ENCODE results near the gene ATP10A. TPM values are rescaled to one million over a fixed set of nuclear protein-coding genes. Genes with fewer than 3 reads are reported as not detected.

ATP10A gene
- polyA plus RNA-seq, 1 donor (not counting 4 experiments of a cell fraction or from before 2014, with no cell fraction given): not detected

- Histone ChIP-seq H3K27me3 (ENCODE audit: control insufficient read depth, extremely low read depth, insufficient read depth, low read length) (no peaks in the 10 kb centered on the region), H3K79me2 (ENCODE audit: control insufficient read depth, insufficient read depth, low read length) (no peaks in the 10 kb centered on the region), H3K9me1 (ENCODE audit: control insufficient read depth, extremely low read depth, insufficient read depth, low read length) (no peaks in the 10 kb centered on the region), H3K4me3 (ENCODE audit: control insufficient read depth in 2 of 3, extremely low read depth in 1 of 3, insufficient read depth in 2 of 3, low read depth in 1 of 3, low read length in 3 of 3) (no peak overlapping the region), H3K9me3 (ENCODE audit: control insufficient read depth, low read depth, low read length) (peaks cover 2% of the 10 kb centered on the region), H2AFZ (ENCODE audit: control insufficient read depth, low read length) (no peak overlapping the region), H3K9ac (ENCODE audit: control insufficient read depth, extremely low read depth, insufficient read depth, low read length) (no peak overlapping the region), H4K20me1 (ENCODE audit: control insufficient read depth, extremely low read depth, insufficient read depth, low read length) (no peaks in the 10 kb centered on the region), H3K4me2 (ENCODE audit: control insufficient read depth, extremely low read depth, insufficient read depth, low read depth, low read length) (no peak overlapping the region), H3K27ac (ENCODE audit: control insufficient read depth, insufficient read depth, low read length) (no peak overlapping the region), H3K4me1 (ENCODE audit: control insufficient read depth, extremely low read depth, insufficient read depth, low read length) (no peaks in the 10 kb centered on the region), H3K36me3 (ENCODE audit: control insufficient read depth in 2 of 2, extremely low read depth in 1 of 2, insufficient read depth in 2 of 2, low read length in 2 of 2) (no peaks in the 10 kb centered on the region)
- no peak for TF ChIP-seq EZH2 (IDR thresholded peaks at IDR 0.05; ENCODE audit: low read length)
- TF ChIP-seq, protein P1, sequence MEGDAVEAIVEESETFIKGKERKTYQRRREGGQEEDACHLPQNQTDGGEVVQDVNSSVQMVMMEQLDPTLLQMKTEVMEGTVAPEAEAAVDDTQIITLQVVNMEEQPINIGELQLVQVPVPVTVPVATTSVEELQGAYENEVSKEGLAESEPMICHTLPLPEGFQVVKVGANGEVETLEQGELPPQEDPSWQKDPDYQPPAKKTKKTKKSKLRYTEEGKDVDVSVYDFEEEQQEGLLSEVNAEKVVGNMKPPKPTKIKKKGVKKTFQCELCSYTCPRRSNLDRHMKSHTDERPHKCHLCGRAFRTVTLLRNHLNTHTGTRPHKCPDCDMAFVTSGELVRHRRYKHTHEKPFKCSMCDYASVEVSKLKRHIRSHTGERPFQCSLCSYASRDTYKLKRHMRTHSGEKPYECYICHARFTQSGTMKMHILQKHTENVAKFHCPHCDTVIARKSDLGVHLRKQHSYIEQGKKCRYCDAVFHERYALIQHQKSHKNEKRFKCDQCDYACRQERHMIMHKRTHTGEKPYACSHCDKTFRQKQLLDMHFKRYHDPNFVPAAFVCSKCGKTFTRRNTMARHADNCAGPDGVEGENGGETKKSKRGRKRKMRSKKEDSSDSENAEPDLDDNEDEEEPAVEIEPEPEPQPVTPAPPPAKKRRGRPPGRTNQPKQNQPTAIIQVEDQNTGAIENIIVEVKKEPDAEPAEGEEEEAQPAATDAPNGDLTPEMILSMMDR (optimal IDR thresholded peaks at IDR 0.05 in 1 of 3, IDR thresholded peaks at IDR 0.05 in 1 of 3, conservative IDR thresholded peaks at IDR 0.05 in 1 of 3; ENCODE audit: extremely low read depth in 1 of 3, insufficient read depth in 2 of 3, low read length in 3 of 3): no peak
- DNase-seq (ENCODE audit: low read depth, low spot score) (no peak), FAIRE-seq (no peak)
- dilution Hi-C loops (cut with MboI; ENCODE audit: extremely low pct_ligation_motif_present, low sequenced_read_pairs): no loop called here
Observed at GRCh38 chr15:25775317-25775912, 87.7 kb downstream of the ATP10A start.

DNA sequence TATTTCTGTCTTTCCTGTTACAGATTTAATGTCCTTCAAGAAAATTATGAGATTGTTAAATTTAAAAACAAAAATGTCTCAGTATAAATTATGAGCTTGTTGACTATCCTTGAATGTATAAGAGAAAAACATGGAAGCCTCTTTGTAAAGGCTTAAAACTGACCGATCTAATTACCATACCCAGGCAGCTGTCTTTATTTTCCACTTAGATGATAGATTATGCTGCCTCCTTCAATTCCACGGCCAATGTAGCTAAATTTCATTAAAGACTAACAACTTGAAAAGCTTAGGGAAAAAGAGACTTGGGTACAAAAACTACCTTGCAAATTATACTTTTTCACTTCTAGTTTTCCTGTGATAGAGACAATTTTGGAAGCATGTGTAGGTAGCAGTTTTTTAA, 88.3 kb downstream of the ATP10A start:
- TF ChIP-seq, protein P1 (optimal IDR thresholded peaks at IDR 0.05 in 1 of 3, IDR thresholded peaks at IDR 0.05 in 1 of 3, conservative IDR thresholded peaks at IDR 0.05 in 1 of 3; ENCODE audit: extremely low read depth in 1 of 3, insufficient read depth in 2 of 3, low read length in 3 of 3): no peak
- no peak for TF ChIP-seq EZH2 (IDR thresholded peaks at IDR 0.05; ENCODE audit: low read length)
- H3K27me3 ChIP-seq (ENCODE audit: control insufficient read depth, extremely low read depth, insufficient read depth, low read length): no peaks in the 10 kb centered on the region
- H4K20me1 ChIP-seq (ENCODE audit: control insufficient read depth, extremely low read depth, insufficient read depth, low read length): no peaks in the 10 kb centered on the region
- no peak overlapping the region for H3K9ac ChIP-seq (ENCODE audit: control insufficient read depth, extremely low read depth, insufficient read depth, low read length)
- H3K4me2 ChIP-seq (ENCODE audit: control insufficient read depth, extremely low read depth, insufficient read depth, low read depth, low read length): no peak overlapping the region
- dilution Hi-C loops (cut with MboI; ENCODE audit: extremely low pct_ligation_motif_present, low sequenced_read_pairs): no loop called here
- no peaks in the 10 kb centered on the region for H3K36me3 ChIP-seq (ENCODE audit: control insufficient read depth in 2 of 2, extremely low read depth in 1 of 2, insufficient read depth in 2 of 2, low read length in 2 of 2)
- H2AFZ ChIP-seq (ENCODE audit: control insufficient read depth, low read length): no peak overlapping the region
- no peak overlapping the region for H3K27ac ChIP-seq (ENCODE audit: control insufficient read depth, insufficient read depth, low read length)
- no peaks in the 10 kb centered on the region for H3K79me2 ChIP-seq (ENCODE audit: control insufficient read depth, insufficient read depth, low read length)
- H3K4me3 ChIP-seq (ENCODE audit: control insufficient read depth in 2 of 3, extremely low read depth in 1 of 3, insufficient read depth in 2 of 3, low read depth in 1 of 3, low read length in 3 of 3): no peak overlapping the region
- FAIRE-seq: no peak
- H3K4me1 ChIP-seq (ENCODE audit: control insufficient read depth, extremely low read depth, insufficient read depth, low read length): no peaks in the 10 kb centered on the region
- H3K9me3 ChIP-seq (ENCODE audit: control insufficient read depth, low read depth, low read length): no peaks in the 10 kb centered on the region
- no peaks in the 10 kb centered on the region for H3K9me1 ChIP-seq (ENCODE audit: control insufficient read depth, extremely low read depth, insufficient read depth, low read length)
- no peak for DNase-seq (ENCODE audit: low read depth, low spot score)
